K562 (cell line): ENCODE measurements around the gene KRTAP29-1. TPM values are rescaled to one million over a fixed set of nuclear protein-coding genes. Genes with fewer than 3 reads are reported as not detected.

ENCODE experiments used
- ATAC-seq: fragments of 200-7000 bp; cut with Tn5 transposase; 3 replicates; pipeline ENCODE4 v1.9.1; 2020; ENCODE audit warnings: moderate library complexity
- BruUV-seq: library from RNA; stranded (reverse); fragments of 400-500 nt; replicated peaks from 2 replicates; lab custom pipeline; 2021; lab: Mats Ljungman, UMichigan
- CTCF ChIA-PET: fragments of 300-600 bp; formaldehyde crosslinking; extraction: SDS; loops from one replicate; lab custom pipeline; 2021; ENCODE audit warnings: low intra/inter-chr PET ratio; lab: Yijun Ruan, JAX
- POLR2A ChIA-PET: fragments of 300-600, 350-650 bp; sonication (Branson Sonifier 250); formaldehyde crosslinking; extraction: SDS; loops from one replicate; lab custom pipeline; 2021; ENCODE audit warnings: antibody characterized with exemption, inconsistent platforms; lab: Yijun Ruan, JAX
- DNase-seq, 4 experiments: peaks; one replicate each; pipeline versions ENCODE4 v3.0.0 to v3.0.0-alpha.2; 2011 to 2018; ENCODE audit warnings: low spot score in 3 of 4, mixed read lengths in 3 of 4; ENCODE audit errors: extremely low read depth in 1 of 4
- FAIRE-seq: peaks from 2 replicates; lab custom pipeline; 2011; peaks lifted over from hg19 to GRCh38; lab: Jason Lieb, UNC
- H2AFZ ChIP-seq: 2 replicates; pipeline ENCODE4 v1.6.0; 2011; ENCODE audit warnings: low read depth, low read length, control low read depth, inconsistent platforms
- H3K27ac ChIP-seq: fragments of 200-600 bp; 3 replicates; pipeline ENCODE4 v1.8.0; 2011; ENCODE audit warnings: low read depth, mild to moderate bottlenecking, control low read depth, inconsistent platforms, low read length, moderate library complexity, mixed read lengths; ENCODE audit errors: extremely low read depth
- H3K27me3 ChIP-seq, 2 experiments: fragments of 300-600 bp in 1 of 2; 2 replicates in 1 of 2; 3 replicates in 1 of 2; pipeline versions ENCODE4 v1.6.0 to v1.8.0; 2011; ENCODE audit warnings: inconsistent platforms in 2 of 2, low read length in 2 of 2, mild to moderate bottlenecking in 1 of 2, mixed read lengths in 1 of 2, moderate library complexity in 1 of 2; ENCODE audit not compliant: control insufficient read depth in 2 of 2, insufficient read depth in 2 of 2
- H3K36me3 ChIP-seq: fragments of 300-600 bp; 3 replicates; pipeline ENCODE4 v1.8.0; 2011; ENCODE audit warnings: mild to moderate bottlenecking, low read length, inconsistent platforms; ENCODE audit not compliant: control insufficient read depth, insufficient read depth
- H3K4me1 ChIP-seq, 2 experiments: fragments of 200-600 bp in 1 of 2; replicated peaks in 1 of 2; 2 replicates in 1 of 2; 3 replicates in 1 of 2; pipeline versions ENCODE4 v1.5.1 to v1.8.0; 2011; ENCODE audit warnings: inconsistent platforms in 2 of 2, low read length in 2 of 2, mild to moderate bottlenecking in 1 of 2, mixed read lengths in 1 of 2, moderate library complexity in 1 of 2; ENCODE audit not compliant: control insufficient read depth in 2 of 2, insufficient read depth in 2 of 2
- H3K4me2 ChIP-seq: 2 replicates; pipeline ENCODE4 v1.6.1; 2011; ENCODE audit warnings: low read length, control low read depth, inconsistent platforms, mixed read lengths; ENCODE audit not compliant: insufficient read depth
- H3K4me3 ChIP-seq: fragments of 200-600 bp; sonication (generic), shearing (Covaris generic); 2 replicates; pipeline ENCODE4 v1.5.1; 2016; ENCODE audit warnings: control low read depth, inconsistent platforms
- H3K79me2 ChIP-seq: fragments of 200-600 bp; 3 replicates; pipeline ENCODE4 v1.8.0; 2011; ENCODE audit warnings: low read length, inconsistent platforms; ENCODE audit not compliant: control insufficient read depth, insufficient read depth
- H3K9ac ChIP-seq, 2 experiments: 2 replicates each; pipeline versions ENCODE4 v1.6.0 to v1.6.1; 2011; ENCODE audit warnings: low read depth in 2 of 2, low read length in 2 of 2, control low read depth in 1 of 2, inconsistent platforms in 1 of 2, mild to moderate bottlenecking in 1 of 2, mixed read lengths in 1 of 2; ENCODE audit not compliant: insufficient read depth in 1 of 2
- H3K9me1 ChIP-seq: one replicate; pipeline ENCODE4 v1.6.0; 2011; ENCODE audit warnings: inconsistent platforms, mild to moderate bottlenecking, low read length, moderate library complexity; ENCODE audit not compliant: control insufficient read depth, insufficient read depth
- H3K9me3 ChIP-seq: replicated peaks from 2 replicates; pipeline ENCODE4 v1.5.1; 2011; ENCODE audit warnings: low read depth, low read length, inconsistent platforms; ENCODE audit not compliant: control insufficient read depth, insufficient read depth
- H4K20me1 ChIP-seq: replicated peaks from 2 replicates; pipeline ENCODE4 v1.6.1; 2011; ENCODE audit warnings: low read length, inconsistent platforms, mixed read lengths; ENCODE audit not compliant: control insufficient read depth, insufficient read depth
- CC2D1A ChIP-seq: fragments of 450-650 bp; IDR thresholded peaks from 2 replicates; pipeline ENCODE4 v1.6.1; 2017; ENCODE audit warnings: mild to moderate bottlenecking
- HLTF ChIP-seq: fragments of 450-650 bp; IDR thresholded peaks from 2 replicates; pipeline ENCODE4 v1.6.1; 2016
- NCOA1 ChIP-seq: fragments of 450-650 bp; IDR thresholded peaks from 2 replicates; pipeline ENCODE4 v1.6.1; 2016; ENCODE audit warnings: low read depth
- NFIX ChIP-seq: fragments of 250-450 bp; sonication (Bioruptor Pico); IDR thresholded peaks from 2 replicates; pipeline ENCODE4 v1.4.0; 2020; ENCODE audit warnings: low read depth, mild to moderate bottlenecking, moderate library complexity
- POLR2AphosphoS5 ChIP-seq: IDR thresholded peaks from 2 replicates; pipeline ENCODE4 v1.6.1; 2011; ENCODE audit warnings: mild to moderate bottlenecking, low read depth, low read length, moderate library complexity; ENCODE audit not compliant: control insufficient read depth, insufficient read depth
- ZNF75A ChIP-seq: fragments of 450-650 bp; formaldehyde crosslinking; IDR thresholded peaks from 2 replicates; pipeline ENCODE4 v1.4.0; 2020; ENCODE audit warnings: mild to moderate bottlenecking
- WGBS: fragments of 100-300 bp; shearing (Covaris generic); methylation state at CpG from one replicate; pipeline ENCODE4 v1.1.6; 2016; ENCODE audit warnings: low coverage, mixed read lengths; ENCODE audit not compliant: insufficient coverage; ENCODE audit errors: missing lambda C conversion rate; 5-methylcytosine and 5-hydroxymethylcytosine counted together
- in situ Hi-C: fragments of 300-500 bp; cut with MboI; formaldehyde crosslinking; loops from 4 replicates; pipeline ENCODE4 v1.15.0; 2018; ENCODE audit warnings: inconsistent platforms, mixed read lengths
- intact Hi-C: fragments of 100-400 bp; cut with micrococcal nuclease; formaldehyde crosslinking; loops from 2 replicates; pipeline ENCODE4 v1.14.2; 2022
- polyA plus RNA-seq, 8 experiments: library from polyadenylated mRNA; depleted of rRNA in 4 of 8; stranded (reverse) in 5 of 8; unstranded in 3 of 8; fragments of >200 nt; fragmentation: Nextera tagmentation in 2 of 8; fragmentation: Illumina TruSeq in 1 of 8; extraction: Ambion mirVana in 2 of 8; extraction: Trizol in 1 of 8; gene quantifications; 2 replicates each; pipeline versions ENCODE4 v1.2.1 to v1.2.3, GENCODE V29; 2011 to 2014; ENCODE audit warnings: inconsistent platforms in 1 of 8, missing spikeins in 1 of 8
- total RNA-seq, 7 experiments: library from RNA; depleted of rRNA in 6 of 7; stranded (reverse); fragments of >200 nt in 6 of 7; fragmentation: Illumina TruSeq in 2 of 7; extraction: Trizol in 2 of 7; gene quantifications; 2 replicates each; pipeline versions ENCODE4 v1.2.1 to v1.2.3, GENCODE V29; 2011 to 2021; ENCODE audit warnings: low replicate concordance in 1 of 7
- TF ChIP-seq, protein P1 (sequence below): fragments of 450-650 bp; formaldehyde crosslinking; IDR thresholded peaks from 2 replicates; pipeline ENCODE4 v1.4.0; 2020; ENCODE audit warnings: mild to moderate bottlenecking, moderate library complexity
- TF ChIP-seq, protein P2 (sequence below): fragments of 450-650 bp; conservative IDR thresholded peaks from 2 replicates; pipeline ENCODE4 v1.6.1; 2016; ENCODE audit warnings: missing genetic modification characterization, low read depth, mild to moderate bottlenecking, control low read depth, missing compliant biosample characterization

Gene KRTAP29-1
- total and polyA plus RNA-seq, 9 of the 15 experiments (the other 6 are each of a cell fraction or from before 2014, with no cell fraction given), result not detected

DNA sequence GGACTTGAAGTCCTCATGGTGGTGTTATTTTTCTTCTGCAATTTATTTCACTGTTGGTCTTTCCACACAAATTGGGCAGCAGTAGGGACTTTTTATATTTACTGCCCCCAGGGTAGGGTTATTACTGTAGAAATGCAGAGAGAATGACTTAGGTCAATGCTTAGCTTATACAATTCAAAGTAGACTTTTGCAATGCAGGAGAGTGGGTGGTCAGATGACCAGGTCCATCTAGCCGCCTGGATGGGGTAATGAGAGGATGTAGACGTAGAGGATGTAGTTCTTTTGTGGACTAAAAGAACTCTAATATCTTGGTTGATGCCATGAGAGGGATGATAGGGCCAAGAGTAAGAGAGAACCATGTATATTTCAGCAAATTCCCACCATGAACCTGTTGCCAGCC lies 15.6 kb upstream of the KRTAP29-1 start:
- Histone ChIP-seq H3K9me3 (no peaks in the 10 kb centered on the region), H4K20me1 (no peaks in the 10 kb centered on the region), H3K4me3 (no peak overlapping the region), H3K36me3 (no peaks in the 10 kb centered on the region), H3K4me1 (peaks cover 0 to 3% of the 10 kb centered on the region in 2 experiments; a peak in 1 of 5 replicates), H3K27ac (no peak overlapping the region), H3K4me2 (no peak overlapping the region), H3K27me3 (peaks cover 17 to 20% of the 10 kb centered on the region in 2 experiments; a peak in 3 of 5 replicates), H3K9me1 (no peaks in the 10 kb centered on the region), H3K79me2 (no peaks in the 10 kb centered on the region), H2AFZ (no peak overlapping the region), H3K9ac (no peak overlapping the region)
- CTCF ChIA-PET, result no interaction called here
- WGBS, result 0% methylated on average over 2 of the region's 2 CpGs
- in situ Hi-C loops (no loop called here), intact Hi-C loops (no loop called here)
- no peak for FAIRE-seq
- BruUV-seq, result no TSS peak
- no peak for DNase-seq
- ATAC-seq, result no peak
- POLR2A ChIA-PET, result no interaction called here
- TF ChIP-seq POLR2AphosphoS5, result no peak
- no peak for TF ChIP-seq ZNF75A (CRISPR knock-in tag)
- no peak for TF ChIP-seq HLTF
- TF ChIP-seq NCOA1, result no peak
- TF ChIP-seq, protein P1, sequence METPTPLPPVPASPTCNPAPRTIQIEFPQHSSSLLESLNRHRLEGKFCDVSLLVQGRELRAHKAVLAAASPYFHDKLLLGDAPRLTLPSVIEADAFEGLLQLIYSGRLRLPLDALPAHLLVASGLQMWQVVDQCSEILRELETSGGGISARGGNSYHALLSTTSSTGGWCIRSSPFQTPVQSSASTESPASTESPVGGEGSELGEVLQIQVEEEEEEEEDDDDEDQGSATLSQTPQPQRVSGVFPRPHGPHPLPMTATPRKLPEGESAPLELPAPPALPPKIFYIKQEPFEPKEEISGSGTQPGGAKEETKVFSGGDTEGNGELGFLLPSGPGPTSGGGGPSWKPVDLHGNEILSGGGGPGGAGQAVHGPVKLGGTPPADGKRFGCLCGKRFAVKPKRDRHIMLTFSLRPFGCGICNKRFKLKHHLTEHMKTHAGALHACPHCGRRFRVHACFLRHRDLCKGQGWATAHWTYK, result no peak
- TF ChIP-seq, protein P2, sequence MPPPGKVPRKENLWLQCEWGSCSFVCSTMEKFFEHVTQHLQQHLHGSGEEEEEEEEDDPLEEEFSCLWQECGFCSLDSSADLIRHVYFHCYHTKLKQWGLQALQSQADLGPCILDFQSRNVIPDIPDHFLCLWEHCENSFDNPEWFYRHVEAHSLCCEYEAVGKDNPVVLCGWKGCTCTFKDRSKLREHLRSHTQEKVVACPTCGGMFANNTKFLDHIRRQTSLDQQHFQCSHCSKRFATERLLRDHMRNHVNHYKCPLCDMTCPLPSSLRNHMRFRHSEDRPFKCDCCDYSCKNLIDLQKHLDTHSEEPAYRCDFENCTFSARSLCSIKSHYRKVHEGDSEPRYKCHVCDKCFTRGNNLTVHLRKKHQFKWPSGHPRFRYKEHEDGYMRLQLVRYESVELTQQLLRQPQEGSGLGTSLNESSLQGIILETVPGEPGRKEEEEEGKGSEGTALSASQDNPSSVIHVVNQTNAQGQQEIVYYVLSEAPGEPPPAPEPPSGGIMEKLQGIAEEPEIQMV (tag), result no peak
- TF ChIP-seq CC2D1A, result no peak
- no peak for TF ChIP-seq NFIX
